Tibial artery (tissue), 4 donors: Measurements from ENCODE around the gene PGRMC1.
A peak's percentile ranks its signal among the peaks of the same experiment; 100 is the strongest.

Experiments used
- DNase-seq, 2 donors: peaks; one replicate each; pipeline ENCODE4 v3.0.0-alpha.2; 2019
- H3K27ac ChIP-seq, 2 donors: fragments of 200-600 bp; sonication (generic) in 1 of 2; 1 replicate in 1 of 2; 2 replicates in 1 of 2; pipeline ENCODE4 v1.5.1; 2018 to 2019; ENCODE audit warnings: mild to moderate bottlenecking in 1 of 2
- H3K27me3 ChIP-seq, 2 donors: fragments of 200-600 bp; sonication (generic) in 1 of 2; one replicate each; pipeline versions ENCODE4 v1.5.1 to v1.6.0; 2016 to 2019
- H3K36me3 ChIP-seq, 3 donors: fragments of 200-600 bp; sonication (generic) in 2 of 3; one replicate each; pipeline ENCODE4 v1.5.1; 2016 to 2019; ENCODE audit warnings: mild to moderate bottlenecking in 2 of 3
- H3K4me1 ChIP-seq, 4 donors: fragments of 200-600 bp; sonication (generic) in 2 of 4; 1 replicate in 3 of 4; 2 replicates in 1 of 4; pipeline ENCODE4 v1.5.1; 2016 to 2019
- H3K4me3 ChIP-seq, 2 donors: fragments of 200-600 bp; sonication (generic) in 1 of 2; 1 replicate in 1 of 2; 2 replicates in 1 of 2; pipeline ENCODE4 v1.5.1; 2018 to 2019; ENCODE audit warnings: mild to moderate bottlenecking in 2 of 2
- H3K9me3 ChIP-seq, 3 donors: fragments of 200-600 bp; sonication (generic) in 1 of 3; one replicate each; pipeline ENCODE4 v1.5.1; 2016 to 2019
- intact Hi-C: fragments of 100-400 bp; cut with DNase I; formaldehyde crosslinking; loops from one replicate; pipeline ENCODE4 v1.15.0; 2023; ENCODE audit warnings: low total_unique reads
- TF ChIP-seq, protein P1 (sequence below), 2 experiments: fragments of 200-600 bp in 1 of 2; fragments of 450-650 bp in 1 of 2; IDR thresholded peaks; one replicate each; pipeline ENCODE4 v1.5.1; 2017 to 2019; ENCODE audit warnings: antibody characterized with exemption in 2 of 2, mild to moderate bottlenecking in 1 of 2, moderate library complexity in 1 of 2

The PGRMC1 gene

DNA sequence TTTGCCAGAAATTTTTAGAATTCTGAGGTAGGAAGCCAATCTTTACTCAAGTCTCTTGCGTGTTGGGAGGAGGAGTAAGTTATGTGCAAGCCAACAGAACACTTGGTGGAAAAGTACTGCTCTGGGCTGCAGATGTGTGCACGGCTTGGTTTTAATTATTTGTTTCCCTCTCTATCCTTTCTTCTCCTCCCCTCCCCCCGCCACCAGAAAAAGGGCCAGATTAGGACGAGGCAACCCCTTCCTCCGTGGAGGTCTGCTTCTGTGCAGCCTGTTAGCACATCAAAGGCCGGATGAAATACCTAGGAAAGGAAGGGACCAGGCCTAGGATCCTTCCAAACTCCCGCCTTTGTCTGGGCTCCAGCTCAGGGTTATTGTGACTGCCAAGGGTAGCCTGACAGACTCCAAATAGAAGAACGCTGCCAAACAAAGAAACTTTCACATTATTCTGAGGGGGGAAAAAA lies 1.0 kb upstream of the PGRMC1 start:
- TF ChIP-seq, protein P1, sequence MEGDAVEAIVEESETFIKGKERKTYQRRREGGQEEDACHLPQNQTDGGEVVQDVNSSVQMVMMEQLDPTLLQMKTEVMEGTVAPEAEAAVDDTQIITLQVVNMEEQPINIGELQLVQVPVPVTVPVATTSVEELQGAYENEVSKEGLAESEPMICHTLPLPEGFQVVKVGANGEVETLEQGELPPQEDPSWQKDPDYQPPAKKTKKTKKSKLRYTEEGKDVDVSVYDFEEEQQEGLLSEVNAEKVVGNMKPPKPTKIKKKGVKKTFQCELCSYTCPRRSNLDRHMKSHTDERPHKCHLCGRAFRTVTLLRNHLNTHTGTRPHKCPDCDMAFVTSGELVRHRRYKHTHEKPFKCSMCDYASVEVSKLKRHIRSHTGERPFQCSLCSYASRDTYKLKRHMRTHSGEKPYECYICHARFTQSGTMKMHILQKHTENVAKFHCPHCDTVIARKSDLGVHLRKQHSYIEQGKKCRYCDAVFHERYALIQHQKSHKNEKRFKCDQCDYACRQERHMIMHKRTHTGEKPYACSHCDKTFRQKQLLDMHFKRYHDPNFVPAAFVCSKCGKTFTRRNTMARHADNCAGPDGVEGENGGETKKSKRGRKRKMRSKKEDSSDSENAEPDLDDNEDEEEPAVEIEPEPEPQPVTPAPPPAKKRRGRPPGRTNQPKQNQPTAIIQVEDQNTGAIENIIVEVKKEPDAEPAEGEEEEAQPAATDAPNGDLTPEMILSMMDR (IDR thresholded peaks at IDR 0.05): no peak
- H3K9me3 ChIP-seq: no peaks in the 10 kb centered on the region
- no peaks in the 10 kb centered on the region for H3K27me3 ChIP-seq
- no peaks in the 10 kb centered on the region for H3K36me3 ChIP-seq
- no peak for DNase-seq
- peak overlapping the region; percentile 80 to 94 for H3K27ac ChIP-seq
- H3K4me3 ChIP-seq: no peak overlapping the region
- intact Hi-C loops: no loop called here
- H3K4me1 ChIP-seq: peaks cover 0 to 27% (median 0%) of the 10 kb centered on the region in 4 donors

DNA sequence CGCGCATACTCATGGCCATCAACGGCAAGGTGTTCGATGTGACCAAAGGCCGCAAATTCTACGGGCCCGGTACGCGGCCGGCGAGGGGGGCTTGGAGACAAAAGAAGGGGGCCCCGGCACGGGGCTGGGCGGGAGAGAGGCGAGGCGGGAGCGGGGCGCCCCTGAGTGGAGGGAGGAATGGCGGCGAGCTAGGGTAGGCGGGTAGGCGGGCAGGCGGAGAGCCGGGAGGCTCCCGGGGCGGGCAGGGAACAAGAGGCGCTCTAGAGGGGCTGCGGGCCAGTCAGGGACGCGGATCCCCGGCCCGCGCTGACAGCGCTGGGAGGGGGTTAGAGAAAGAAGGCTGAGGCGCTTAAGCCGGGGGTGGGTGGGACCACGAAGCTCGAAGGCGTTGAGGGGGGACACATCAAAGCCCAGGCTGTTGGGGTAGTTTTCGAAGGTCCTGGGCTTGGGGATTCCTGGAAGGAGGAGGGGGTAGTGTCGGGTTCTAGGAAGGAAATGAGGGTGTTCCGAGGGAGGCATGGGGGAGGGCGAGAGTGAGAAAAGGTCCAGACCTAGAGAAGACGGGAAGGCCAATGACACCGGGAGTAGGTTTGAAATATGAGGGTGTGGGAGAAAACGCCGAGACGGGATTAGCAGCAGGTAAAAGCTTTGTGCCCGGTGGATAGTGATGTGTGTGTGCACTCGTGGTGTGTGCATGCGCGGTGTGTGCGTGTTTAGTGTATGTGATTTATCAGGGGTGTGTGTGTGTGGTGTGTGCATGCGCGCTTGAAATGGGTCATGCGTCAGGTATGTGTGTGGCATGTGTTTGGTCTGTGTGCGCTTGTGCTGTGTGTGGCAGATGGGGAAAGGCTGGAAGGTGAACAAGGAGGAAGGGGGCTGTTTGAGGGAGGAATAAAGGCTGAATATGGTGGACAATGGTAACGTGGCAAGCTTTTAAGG lies 807 bp downstream of the PGRMC1 start:
- peak; percentile 21 to 66 for DNase-seq
- Histone ChIP-seq H3K4me1 (peaks cover 0 to 27% (median 0%) of the 10 kb centered on the region in 4 donors), H3K4me3 (peak overlapping the region; percentile 83 to 89), H3K27ac (peak overlapping the region; percentile 80 to 94), H3K27me3 (no peaks in the 10 kb centered on the region), H3K36me3 (no peaks in the 10 kb centered on the region), H3K9me3 (no peaks in the 10 kb centered on the region)
- intact Hi-C loops: no loop called here
- TF ChIP-seq, protein P1 (IDR thresholded peaks at IDR 0.05): no peak

DNA sequence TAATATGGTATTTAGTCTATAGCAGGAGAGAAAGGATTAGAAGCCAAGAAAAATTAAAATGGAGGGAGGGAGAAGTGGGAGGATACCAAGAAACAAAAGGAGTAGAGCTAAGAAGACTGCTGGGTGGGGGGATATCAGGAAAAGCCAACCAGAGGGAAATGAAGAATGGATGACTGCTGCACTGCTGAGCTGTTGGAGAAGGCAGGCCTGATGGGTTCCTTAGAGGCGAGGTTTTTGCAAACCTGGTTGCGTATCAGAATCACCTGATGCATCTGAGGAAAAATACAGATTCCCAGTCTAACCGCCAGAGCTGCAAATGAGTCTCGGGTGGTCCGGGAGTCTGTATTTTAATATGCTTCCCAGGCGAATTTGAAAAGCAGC lies 1.5 kb downstream of the PGRMC1 start:
- intact Hi-C loops: no loop called here
- DNase-seq: no peak
- TF ChIP-seq, protein P1 (IDR thresholded peaks at IDR 0.05): no peak
- Histone ChIP-seq H3K36me3 (no peaks in the 10 kb centered on the region), H3K4me3 (peak overlapping the region; percentile 83 to 89), H3K27ac (no peak overlapping the region), H3K27me3 (no peaks in the 10 kb centered on the region), H3K9me3 (no peaks in the 10 kb centered on the region), H3K4me1 (peaks cover 0 to 27% (median 0%) of the 10 kb centered on the region in 4 donors)

DNA sequence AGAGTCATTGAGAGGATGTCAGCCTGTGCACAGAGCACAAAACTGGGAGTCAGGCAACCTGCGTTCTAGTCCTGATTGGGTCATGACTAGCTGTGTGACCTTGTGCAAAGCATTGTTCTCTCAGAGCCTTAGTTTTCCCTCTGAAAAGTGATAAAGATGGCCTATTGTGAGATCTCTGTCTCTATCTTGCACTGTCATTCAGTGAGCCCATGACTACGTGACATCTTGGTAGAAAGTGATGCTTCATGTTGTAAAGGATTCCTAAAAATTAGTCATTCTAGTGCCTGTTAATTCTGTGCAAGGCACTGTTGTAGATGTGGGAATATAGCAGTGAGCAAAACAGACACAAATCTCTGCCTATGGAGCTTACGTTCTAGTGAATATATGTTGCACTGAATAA lies 2.5 kb downstream of the PGRMC1 start:
- H3K4me3 ChIP-seq: no peak overlapping the region
- no peaks in the 10 kb centered on the region for H3K27me3 ChIP-seq
- H3K27ac ChIP-seq: no peak overlapping the region
- no peak for DNase-seq
- H3K36me3 ChIP-seq: peaks cover 0 to 4% (median 1%) of the 10 kb centered on the region in 3 donors
- peaks cover 0 to 27% (median 0%) of the 10 kb centered on the region in 4 donors for H3K4me1 ChIP-seq
- H3K9me3 ChIP-seq: no peaks in the 10 kb centered on the region
- TF ChIP-seq, protein P1 (IDR thresholded peaks at IDR 0.05): no peak
- intact Hi-C loops: no loop called here

DNA sequence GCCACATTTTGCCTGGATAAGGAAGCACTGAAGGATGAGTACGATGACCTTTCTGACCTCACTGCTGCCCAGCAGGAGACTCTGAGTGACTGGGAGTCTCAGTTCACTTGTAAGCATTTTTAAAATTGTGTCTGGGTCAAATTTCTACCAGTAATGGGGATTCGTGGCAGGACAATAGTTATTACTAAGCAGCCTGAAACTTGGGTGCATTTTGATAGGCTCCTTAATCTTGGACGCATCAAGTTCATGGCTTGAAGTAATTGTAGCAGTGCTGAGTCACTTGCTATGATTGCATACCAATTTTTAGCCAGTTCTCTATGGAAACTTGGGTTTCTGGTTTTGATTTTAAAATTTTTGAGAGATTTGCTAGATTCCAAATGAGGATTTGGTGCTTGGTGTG lies 4.3 kb downstream of the PGRMC1 start:
- Histone ChIP-seq H3K9me3 (no peaks in the 10 kb centered on the region), H3K27me3 (no peaks in the 10 kb centered on the region), H3K4me3 (no peak overlapping the region), H3K4me1 (peaks cover 0 to 22% (median 0%) of the 10 kb centered on the region in 4 donors), H3K27ac (no peak overlapping the region), H3K36me3 (peaks cover 0 to 9% (median 7%) of the 10 kb centered on the region in 3 donors)
- intact Hi-C loops: no loop called here
- DNase-seq: no peak
- TF ChIP-seq, protein P1 (IDR thresholded peaks at IDR 0.05): no peak
